Neural progenitor cell (in vitro differentiated cells): ENCODE data around the gene MAPRE2. TPM values are rescaled to one million over a fixed set of nuclear protein-coding genes. Genes with fewer than 3 reads are reported as not detected.
"Not testable (repeated sequence)": the region's sequence is repeated elsewhere in the genome, so short reads cannot be mapped to it uniquely, and the experiment has no call there.

Experiments used
- DNase-seq: peaks from one replicate; pipeline ENCODE4 v3.0.0-alpha.2; 2016; ENCODE audit warnings: low spot score
- H2AFZ ChIP-seq: fragments of 200-600 bp; sonication (generic); replicated peaks from 2 replicates; pipeline ENCODE4 v1.6.1; 2016; ENCODE audit warnings: antibody characterized with exemption
- H3F3A ChIP-seq: fragments of 200-600 bp; sonication (generic); 2 replicates; pipeline ENCODE4 v1.6.1; 2016; ENCODE audit warnings: antibody characterized with exemption, low read depth
- H3K27ac ChIP-seq: fragments of 200-600 bp; sonication (generic); 2 replicates; pipeline ENCODE4 v1.5.1; 2016; ENCODE audit warnings: mild to moderate bottlenecking
- H3K27me3 ChIP-seq: fragments of 200-600 bp; sonication (generic); 2 replicates; pipeline ENCODE4 v1.6.1; 2016; ENCODE audit warnings: mild to moderate bottlenecking, moderate library complexity
- H3K36me3 ChIP-seq: fragments of 200-600 bp; sonication (generic); 2 replicates; pipeline ENCODE4 v1.5.1; 2016
- H3K4me1 ChIP-seq: fragments of 200-600 bp; sonication (generic); 2 replicates; pipeline ENCODE4 v1.6.1; 2016; ENCODE audit warnings: mixed run types
- H3K4me2 ChIP-seq: fragments of 200-600 bp; sonication (generic); 2 replicates; pipeline ENCODE4 v1.6.1; 2016
- H3K4me3 ChIP-seq: fragments of 200-600 bp; sonication (generic); 2 replicates; pipeline ENCODE4 v1.5.1; 2016
- H3K79me2 ChIP-seq: fragments of 200-600 bp; sonication (generic); 2 replicates; pipeline ENCODE4 v1.6.1; 2016; ENCODE audit warnings: low read depth
- H3K9ac ChIP-seq: fragments of 200-600 bp; sonication (generic); 2 replicates; pipeline ENCODE4 v1.6.1; 2016
- H3K9me3 ChIP-seq: fragments of 200-600 bp; sonication (generic); 2 replicates; pipeline ENCODE4 v1.5.1; 2016; ENCODE audit warnings: low read depth
- H4K20me1 ChIP-seq: fragments of 200-600 bp; sonication (generic); 2 replicates; pipeline ENCODE4 v1.6.1; 2016; ENCODE audit warnings: low read depth
- H3K27ac Mint-ChIP-seq: 3 replicates; pipeline ENCODE4 v1.8.0; 2021; ENCODE audit warnings: mixed read lengths
- H3K27me3 Mint-ChIP-seq: 2 replicates; pipeline ENCODE4 v1.8.0; 2022; ENCODE audit warnings: low read depth, mild to moderate bottlenecking, inconsistent platforms, moderate library complexity, mixed read lengths; ENCODE audit not compliant: insufficient read depth
- H3K36me3 Mint-ChIP-seq: 3 replicates; pipeline ENCODE4 v1.8.0; 2021; ENCODE audit warnings: mixed read lengths
- H3K4me1 Mint-ChIP-seq: 3 replicates; pipeline ENCODE4 v1.8.0; 2021; ENCODE audit warnings: mixed read lengths
- H3K4me3 Mint-ChIP-seq: 3 replicates; pipeline ENCODE4 v1.8.0; 2021; ENCODE audit warnings: mild to moderate bottlenecking, moderate library complexity, mixed read lengths
- H3K9me3 Mint-ChIP-seq: 3 replicates; pipeline ENCODE4 v1.8.0; 2020; ENCODE audit warnings: mixed read lengths
- CTCF ChIP-seq: fragments of 200-600 bp; sonication (generic); IDR thresholded peaks from 2 replicates; pipeline ENCODE4 v1.5.1; 2017; ENCODE audit warnings: antibody characterized with exemption, mild to moderate bottlenecking
- EZH2 ChIP-seq: fragments of 200-600 bp; sonication (generic); IDR thresholded peaks from 2 replicates; pipeline ENCODE4 v1.6.1; 2017; ENCODE audit warnings: antibody characterized with exemption, mild to moderate bottlenecking, moderate library complexity
- EZH2phosphoT487 ChIP-seq: fragments of 200-600 bp; sonication (generic); IDR thresholded peaks from 2 replicates; pipeline ENCODE4 v1.6.1; 2017; ENCODE audit warnings: antibody characterized with exemption
- total RNA-seq: library from RNA; depleted of rRNA; stranded (reverse); fragments of >200 nt; gene quantifications from 2 replicates; pipeline ENCODE4 v1.2.3, GENCODE V29; 2015; ENCODE audit warnings: low replicate concordance

The MAPRE2 gene
- total RNA-seq, 1 donor from 2014 or later: 34.6 TPM

GRCh38 chr18:35164133-35164532 lies 122.9 kb downstream of the MAPRE2 start:
- no peak for TF ChIP-seq CTCF
- TF ChIP-seq EZH2: no peak
- TF ChIP-seq EZH2phosphoT487: no peak

GRCh38 chr18:35167332-35167731 lies 126.1 kb downstream of the MAPRE2 start:
- Histone ChIP-seq H3K36me3 (no peaks in the 10 kb centered on the region), H4K20me1 (no peaks in the 10 kb centered on the region), H3K4me1 (no peaks in the 10 kb centered on the region), H3K9ac (no peak overlapping the region), H3K79me2 (no peaks in the 10 kb centered on the region), H3K9me3 (no peaks in the 10 kb centered on the region), H3K4me2 (no peak overlapping the region), H3K27ac (no peak overlapping the region), H3F3A (no peaks in the 10 kb centered on the region), H3K4me3 (no peak overlapping the region), H3K27me3 (no peaks in the 10 kb centered on the region), H2AFZ (no peak overlapping the region)
- H3K27me3 Mint-ChIP-seq: peaks cover 2% of the 10 kb centered on the region
- H3K4me3 Mint-ChIP-seq: no peak overlapping the region
- H3K27ac Mint-ChIP-seq: no peak overlapping the region
- no peak for DNase-seq
- TF ChIP-seq EZH2phosphoT487 (no peak), CTCF (no peak), EZH2 (no peak)
- H3K4me1 Mint-ChIP-seq: peaks cover 9% of the 10 kb centered on the region
- H3K36me3 Mint-ChIP-seq: no peaks in the 10 kb centered on the region
- H3K9me3 Mint-ChIP-seq: no peaks in the 10 kb centered on the region

More at GRCh38 chr18:35164133-35164532, 122.9 kb downstream of the MAPRE2 start:
- H4K20me1 ChIP-seq: no peaks in the 10 kb centered on the region
- H3K27ac Mint-ChIP-seq: no peak overlapping the region
- no peak overlapping the region for H3K27ac ChIP-seq
- no peaks in the 10 kb centered on the region for H3K9me3 Mint-ChIP-seq
- no peak overlapping the region for H3K4me3 ChIP-seq
- no peaks in the 10 kb centered on the region for H3K36me3 Mint-ChIP-seq
- no peak overlapping the region for H3K9ac ChIP-seq
- DNase-seq: no peak
- H3K4me2 ChIP-seq: no peak overlapping the region
- H3K9me3 ChIP-seq: no peaks in the 10 kb centered on the region
- no peaks in the 10 kb centered on the region for H3K4me1 ChIP-seq
- H3K27me3 ChIP-seq: no peaks in the 10 kb centered on the region
- no peaks in the 10 kb centered on the region for H3K36me3 ChIP-seq
- H3K4me1 Mint-ChIP-seq: peaks cover 6% of the 10 kb centered on the region
- H2AFZ ChIP-seq: no peak overlapping the region
- no peaks in the 10 kb centered on the region for H3F3A ChIP-seq
- no peak overlapping the region for H3K4me3 Mint-ChIP-seq
- peaks cover 2% of the 10 kb centered on the region for H3K27me3 Mint-ChIP-seq
- H3K79me2 ChIP-seq: no peaks in the 10 kb centered on the region

- TF ChIP-seq CTCF: no peak
- TF ChIP-seq EZH2: no peak
- TF ChIP-seq EZH2phosphoT487: no peak
- H3K4me1 Mint-ChIP-seq: peaks cover 9% of the 10 kb centered on the region
- H3K9me3 ChIP-seq: no peaks in the 10 kb centered on the region
- H3K9me3 Mint-ChIP-seq: no peaks in the 10 kb centered on the region
- no peak overlapping the region for H3K27ac Mint-ChIP-seq
- H4K20me1 ChIP-seq: no peaks in the 10 kb centered on the region
- no peak overlapping the region for H3K4me3 ChIP-seq
- H3F3A ChIP-seq: no peaks in the 10 kb centered on the region
- no peak overlapping the region for H3K4me2 ChIP-seq
- no peak overlapping the region for H3K4me3 Mint-ChIP-seq
- H3K36me3 ChIP-seq: no peaks in the 10 kb centered on the region
- no peaks in the 10 kb centered on the region for H3K36me3 Mint-ChIP-seq
- no peaks in the 10 kb centered on the region for H3K27me3 ChIP-seq
- no peaks in the 10 kb centered on the region for H3K79me2 ChIP-seq
- peaks cover 2% of the 10 kb centered on the region for H3K27me3 Mint-ChIP-seq
- no peak overlapping the region for H3K9ac ChIP-seq
- no peak overlapping the region for H3K27ac ChIP-seq
- no peak for DNase-seq
- no peaks in the 10 kb centered on the region for H3K4me1 ChIP-seq
- no peak overlapping the region for H2AFZ ChIP-seq
Observed at GRCh38 chr18:35167857-35168256, 126.6 kb downstream of the MAPRE2 start.

GRCh38 chr18:35170323-35170722 lies 129.1 kb downstream of the MAPRE2 start:
- not testable (repeated sequence) for H3K36me3 Mint-ChIP-seq, H3K27me3 ChIP-seq, H3K27me3 Mint-ChIP-seq, H3K4me2 ChIP-seq, H3K4me3 Mint-ChIP-seq, H3K4me3 ChIP-seq, H4K20me1 ChIP-seq, H3K36me3 ChIP-seq, H3K9me3 ChIP-seq, H3K27ac ChIP-seq, H3K27ac Mint-ChIP-seq, H3K9me3 Mint-ChIP-seq, H3K9ac ChIP-seq, H3K4me1 Mint-ChIP-seq, DNase-seq, H3F3A ChIP-seq, H3K4me1 ChIP-seq, H3K79me2 ChIP-seq, H2AFZ ChIP-seq
